GM12801 (cell line): ENCODE measurements around the gene TMED6.

ENCODE experiments used
- TF ChIP-seq, protein P1 (sequence below): IDR thresholded peaks from one replicate; pipeline ENCODE4 v1.5.1; 2011; ENCODE audit warnings: control low read depth; ENCODE audit not compliant: insufficient read length; ENCODE audit errors: extremely low read depth

Gene TMED6

DNA sequence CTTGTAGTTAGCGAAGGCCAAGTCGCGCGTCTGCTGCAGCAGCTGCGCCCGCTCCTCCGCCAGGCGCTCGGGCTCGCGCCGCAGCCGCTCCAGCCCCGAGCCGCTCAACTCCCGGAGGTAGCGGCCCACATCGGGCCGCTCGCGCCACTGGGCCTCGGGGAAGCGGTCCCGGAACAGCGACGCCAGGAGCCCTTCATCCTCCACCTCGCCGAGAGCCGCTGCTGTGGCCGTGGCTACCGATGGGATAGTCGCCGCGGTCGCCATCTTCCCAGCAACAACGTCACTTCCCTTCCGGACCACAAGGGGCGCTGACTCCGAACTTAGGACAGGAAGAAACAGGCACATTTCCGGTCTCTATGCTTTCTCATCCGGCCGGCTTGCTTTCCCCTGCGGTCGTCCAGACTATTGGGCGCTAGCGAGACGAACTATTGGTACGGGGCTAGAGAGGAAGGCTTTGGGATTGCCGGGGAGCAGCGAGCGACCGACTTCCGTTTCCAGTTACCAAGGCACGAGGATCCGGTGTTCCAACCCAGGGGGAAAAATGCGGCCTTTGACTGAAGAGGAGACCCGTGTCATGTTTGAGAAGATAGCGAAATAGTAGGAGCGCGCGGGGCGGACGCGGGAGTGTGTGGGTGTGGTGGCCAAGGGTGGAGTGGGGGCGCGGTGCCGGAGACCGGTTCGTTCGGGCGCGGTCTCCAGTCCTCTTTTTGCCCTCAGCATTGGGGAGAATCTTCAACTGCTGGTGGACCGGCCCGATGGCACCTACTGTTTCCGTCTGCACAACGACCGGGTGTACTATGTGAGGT, 12.1 kb downstream of the TMED6 start, which contains the start of the genes COG8 and NIP7:
Gene COG8, minus strand, starts transcription at position 276 of the 806 bp plus-strand sequence. Its CDS starts 12 bp downstream, at position 264.
Gene NIP7, plus strand, starts transcription at position 484 of the 806 bp plus-strand sequence. Its CDS starts 58 bp downstream, at position 542.
- TF ChIP-seq, protein P1, sequence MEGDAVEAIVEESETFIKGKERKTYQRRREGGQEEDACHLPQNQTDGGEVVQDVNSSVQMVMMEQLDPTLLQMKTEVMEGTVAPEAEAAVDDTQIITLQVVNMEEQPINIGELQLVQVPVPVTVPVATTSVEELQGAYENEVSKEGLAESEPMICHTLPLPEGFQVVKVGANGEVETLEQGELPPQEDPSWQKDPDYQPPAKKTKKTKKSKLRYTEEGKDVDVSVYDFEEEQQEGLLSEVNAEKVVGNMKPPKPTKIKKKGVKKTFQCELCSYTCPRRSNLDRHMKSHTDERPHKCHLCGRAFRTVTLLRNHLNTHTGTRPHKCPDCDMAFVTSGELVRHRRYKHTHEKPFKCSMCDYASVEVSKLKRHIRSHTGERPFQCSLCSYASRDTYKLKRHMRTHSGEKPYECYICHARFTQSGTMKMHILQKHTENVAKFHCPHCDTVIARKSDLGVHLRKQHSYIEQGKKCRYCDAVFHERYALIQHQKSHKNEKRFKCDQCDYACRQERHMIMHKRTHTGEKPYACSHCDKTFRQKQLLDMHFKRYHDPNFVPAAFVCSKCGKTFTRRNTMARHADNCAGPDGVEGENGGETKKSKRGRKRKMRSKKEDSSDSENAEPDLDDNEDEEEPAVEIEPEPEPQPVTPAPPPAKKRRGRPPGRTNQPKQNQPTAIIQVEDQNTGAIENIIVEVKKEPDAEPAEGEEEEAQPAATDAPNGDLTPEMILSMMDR, result no peak

DNA sequence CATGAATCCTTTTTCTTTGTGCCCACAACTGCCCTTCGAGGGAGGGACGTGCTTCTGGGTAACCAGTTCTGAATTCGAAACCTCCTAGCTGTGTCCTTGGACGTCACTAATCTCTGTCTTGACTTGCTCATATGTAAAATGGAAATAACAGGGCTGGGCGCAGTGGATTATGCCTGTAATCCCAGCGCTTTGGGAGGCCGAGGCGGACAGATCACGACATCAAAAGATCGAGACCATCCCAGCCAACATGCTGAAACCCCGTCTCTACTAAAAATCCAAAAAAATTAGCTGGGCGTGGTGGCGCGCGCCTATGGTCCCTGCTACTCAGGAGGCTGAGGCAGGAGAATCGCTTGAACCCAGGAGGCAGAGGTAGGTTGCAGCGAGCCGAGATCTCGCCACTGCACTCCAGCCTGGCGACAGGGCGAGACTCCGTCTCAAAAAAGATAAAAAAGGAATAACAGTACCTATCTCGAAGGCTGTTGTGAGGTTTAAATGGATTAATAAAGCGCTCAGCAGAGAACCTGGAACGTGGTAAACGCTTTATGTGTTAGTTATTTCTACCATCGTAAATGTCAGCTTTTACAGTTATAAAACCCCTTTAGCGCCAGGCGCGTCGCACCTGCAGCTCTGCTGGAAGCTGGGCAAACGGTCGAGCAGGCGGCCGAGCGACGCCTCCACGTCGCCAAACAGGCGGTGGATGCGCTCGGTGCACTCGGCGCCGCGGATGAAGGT, 12.9 kb downstream of the TMED6 start:
- TF ChIP-seq, protein P1, result no peak

DNA sequence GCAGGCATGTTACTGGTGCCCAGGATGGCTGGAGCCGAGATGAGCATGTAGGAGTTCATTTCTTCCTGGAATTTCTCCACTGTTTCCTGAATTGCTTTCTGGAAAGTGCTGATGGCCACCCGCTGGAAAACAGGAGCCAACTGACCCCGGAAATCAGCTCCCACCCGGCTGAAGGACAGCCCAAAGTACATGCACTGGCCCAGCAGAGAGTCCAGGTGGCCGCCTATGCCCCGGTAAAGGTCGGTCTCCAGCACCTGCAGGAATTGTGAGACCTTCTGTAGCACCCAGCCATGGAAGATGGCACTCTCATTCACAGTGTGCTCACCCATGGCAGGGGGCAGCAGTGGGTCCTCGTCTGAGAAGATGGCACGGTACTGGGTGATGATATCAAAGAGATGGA, 16.9 kb downstream of the TMED6 start:
- TF ChIP-seq, protein P1, result no peak

DNA sequence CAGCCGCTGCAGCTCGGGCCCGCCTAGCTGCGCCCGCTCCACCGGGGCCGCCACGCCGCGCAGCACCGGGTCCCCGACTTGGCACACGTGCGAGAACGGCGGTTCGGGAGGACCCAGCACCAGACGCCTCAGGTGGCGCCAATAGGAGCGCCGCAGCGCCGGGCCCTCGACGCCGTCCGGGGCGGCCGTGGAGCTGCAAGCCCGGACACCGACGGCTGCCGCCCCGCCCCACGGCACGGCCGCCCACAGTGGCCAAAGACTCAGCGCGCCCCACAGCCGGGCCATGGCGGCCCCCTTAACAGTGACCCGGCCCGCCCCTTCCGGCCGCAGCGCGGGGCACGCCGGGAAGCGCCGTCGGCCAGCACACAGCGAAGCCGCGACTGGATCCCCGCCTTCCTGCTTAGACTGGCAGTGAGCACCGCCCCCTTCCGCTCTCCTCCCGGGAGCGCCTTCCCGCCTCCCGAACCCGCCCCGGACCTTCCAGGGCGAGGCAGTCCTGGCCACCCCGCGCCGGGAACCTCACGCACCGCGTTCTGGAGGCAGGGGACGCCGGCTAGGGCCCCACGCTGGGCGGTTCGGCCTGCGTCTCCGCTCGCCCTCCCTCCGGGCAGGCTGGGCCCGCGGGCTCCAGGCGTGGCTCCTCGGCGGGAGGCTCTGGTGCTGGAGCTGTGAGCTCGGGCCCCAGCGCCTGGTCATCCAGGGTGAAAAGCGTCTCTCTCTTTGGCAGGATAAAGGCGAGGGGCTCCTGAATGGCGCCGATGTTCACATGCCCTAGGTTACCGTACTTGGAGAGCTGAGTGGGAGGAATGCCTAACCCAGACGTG, 21.1 kb downstream of the TMED6 start, which contains the start of gene PDF:
Gene PDF, minus strand, starts transcription at position 303 of the 824 bp plus-strand sequence. Its CDS starts 18 bp downstream, at position 285.
- TF ChIP-seq, protein P1, result no peak

DNA sequence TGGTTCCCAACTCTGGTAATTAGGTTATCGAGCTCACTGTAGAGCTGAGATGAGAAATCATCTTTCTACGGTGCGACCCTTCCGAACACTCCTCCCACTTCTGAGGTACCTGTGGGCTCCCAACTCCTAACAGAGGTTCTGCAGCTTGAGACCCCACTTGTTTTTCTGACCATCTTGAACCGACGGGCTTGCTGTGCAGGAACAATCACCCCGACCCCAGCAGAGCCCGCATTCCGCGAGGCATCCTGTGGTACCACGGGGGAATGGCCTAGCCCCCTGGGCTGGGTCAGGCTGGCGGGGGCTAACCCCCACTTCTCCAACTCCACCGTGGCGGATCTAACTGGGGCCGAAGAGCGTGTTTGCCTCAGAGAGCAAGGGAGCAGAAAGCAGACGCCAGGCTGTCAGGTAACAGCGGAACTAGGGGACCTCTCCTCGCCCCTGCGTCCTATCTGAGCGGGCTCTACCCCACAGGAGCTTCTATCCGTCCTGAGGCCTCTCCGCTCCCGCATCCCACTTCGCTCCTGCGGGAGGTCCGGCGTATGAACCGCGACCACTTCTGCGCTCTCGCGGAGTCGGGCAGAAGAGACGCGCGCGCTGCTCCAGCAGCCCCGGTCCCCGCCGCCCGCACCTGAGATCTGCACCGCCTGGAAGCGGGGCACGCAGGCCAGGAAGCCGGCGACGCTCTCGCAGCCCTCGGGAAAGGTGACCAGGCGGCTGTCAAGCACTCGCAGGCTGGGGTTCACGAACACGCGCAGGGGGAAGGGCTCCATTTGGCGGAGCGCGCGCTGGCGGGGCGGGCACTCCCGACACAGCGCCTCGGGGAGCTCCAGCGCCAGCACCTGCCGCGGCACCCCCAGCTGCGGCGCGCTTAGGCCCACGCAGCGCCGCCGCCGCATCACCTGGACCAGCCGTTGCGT, 22.0 kb downstream of the TMED6 start:
- TF ChIP-seq, protein P1, result no peak

DNA sequence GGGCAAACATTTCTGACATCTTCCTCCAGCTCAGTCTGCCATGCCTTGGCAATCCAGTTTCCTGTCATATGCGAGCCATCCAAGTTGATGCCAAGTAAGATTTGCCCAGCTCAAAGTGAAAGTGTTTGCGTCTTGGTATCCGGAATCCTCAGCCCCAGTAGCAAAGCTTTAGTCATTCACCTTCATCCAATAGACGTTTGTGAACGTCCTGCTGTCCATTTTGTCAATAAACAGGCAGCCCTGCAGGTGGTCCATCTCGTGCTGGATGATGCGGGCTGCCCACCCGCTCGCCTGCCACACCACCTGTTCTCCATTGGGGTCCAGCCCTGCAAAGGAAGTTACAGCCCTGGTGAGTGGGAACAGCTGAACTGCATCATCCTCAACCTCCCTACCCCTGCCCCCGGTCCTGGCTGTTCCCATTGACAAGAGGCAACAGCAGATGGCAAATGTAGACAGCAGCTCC, 22.7 kb downstream of the TMED6 start:
- TF ChIP-seq, protein P1, result no peak
